Measurements from ENCODE around the gene PRAC1.

GRCh38 chr17:48727415-48728175 is 5.3 kb upstream of the PRAC1 start:
- TF ChIP-seq RAD21 (IDR thresholded peaks at IDR 0.05 in 1 of 2, conservative IDR thresholded peaks at IDR 0.05 in 1 of 2; ENCODE audit: low read depth in 2 of 2, low read length in 2 of 2): no peak
- TF ChIP-seq GABPA (IDR thresholded peaks at IDR 0.05; ENCODE audit: borderline replicate concordance, insufficient read depth, low read length): no peak
- TF ChIP-seq BACH1 (IDR thresholded peaks at IDR 0.05; ENCODE audit: low read length): no peak
- TF ChIP-seq POLR2A (IDR thresholded peaks at IDR 0.05; ENCODE audit: control extremely low read depth in 1 of 2, low read depth in 2 of 2, low read length in 2 of 2): no peak
